NCI-H1092 treated with DMSO at 0.1 percent for 48 hours (cell line): ENCODE results near the gene ZNF555.
"Not testable (repeated sequence)": the region's sequence is repeated elsewhere in the genome, so short reads cannot be mapped to it uniquely, and the experiment has no call there.

Experiments used
- DNase-seq: peaks from one replicate; lab custom pipeline; 2025; lab: John Stamatoyannopoulos, UW

ZNF555 gene

GRCh38 chr19:2807379-2808128 lies 33.7 kb upstream of the ZNF555 start:
- no peak for DNase-seq

GRCh38 chr19:2808129-2808941 lies 32.9 kb upstream of the ZNF555 start:
- no peak for DNase-seq

- no peak for DNase-seq
These were observed 31.7 kb upstream of the ZNF555 start for GRCh38 chr19:2809387-2810140.

GRCh38 chr19:2810141-2811091 lies 30.9 kb upstream of the ZNF555 start:
- DNase-seq = no peak

GRCh38 chr19:2811221-2811722 lies 30.0 kb upstream of the ZNF555 start:
- DNase-seq = no peak

- no peak for DNase-seq
These were observed 29.4 kb upstream of the ZNF555 start for GRCh38 chr19:2811735-2812413.

GRCh38 chr19:2812414-2813234 lies 28.7 kb upstream of the ZNF555 start:
- no peak for DNase-seq

- DNase-seq = no peak
These were observed 27.8 kb upstream of the ZNF555 start for GRCh38 chr19:2813235-2814160.

- DNase-seq = no peak
These were observed 26.8 kb upstream of the ZNF555 start for GRCh38 chr19:2814426-2814825.

- no peak for DNase-seq
These were observed 26.1 kb upstream of the ZNF555 start for GRCh38 chr19:2815191-2815614.

- DNase-seq = no peak
These were observed 25.4 kb upstream of the ZNF555 start for GRCh38 chr19:2815923-2816322.

GRCh38 chr19:2816641-2817040 lies 24.6 kb upstream of the ZNF555 start:
- no peak for DNase-seq

GRCh38 chr19:2817237-2817829 lies 23.9 kb upstream of the ZNF555 start:
- DNase-seq = not testable (repeated sequence)

- peak; percentile 96 for DNase-seq
These were observed 21.6 kb upstream of the ZNF555 start, which contains the start of gene ZNF554 for GRCh38 chr19:2819540-2820111. Gene ZNF554, plus strand, starts transcription at chr19:2819868. Its CDS starts 204 bp downstream, at chr19:2820072.

GRCh38 chr19:2820112-2820702 lies 21.1 kb upstream of the ZNF555 start:
- no peak for DNase-seq

- DNase-seq = no peak
These were observed 18.4 kb upstream of the ZNF555 start for GRCh38 chr19:2822846-2823245.

- DNase-seq = no peak
These were observed 17.6 kb upstream of the ZNF555 start for GRCh38 chr19:2823646-2824045.
